GM18870 (cell line): ENCODE results near the gene FUT2.

Experiments
- ATAC-seq: cut with Tn5 transposase; IDR thresholded peaks from one replicate; pipeline ENCODE4 v1.9.1; 2021; ENCODE audit warnings: moderate library complexity; ENCODE audit not compliant: unreplicated experiment

The FUT2 gene

GRCh38 chr19:48724796-48725753 lies 29.3 kb downstream of the FUT2 start:
- ATAC-seq = no peak

- ATAC-seq = no peak
Observed at GRCh38 chr19:48726556-48726955, 30.8 kb downstream of the FUT2 start.

GRCh38 chr19:48728911-48729664 lies 33.3 kb downstream of the FUT2 start:
- no peak for ATAC-seq

GRCh38 chr19:48731452-48731851 lies 35.7 kb downstream of the FUT2 start:
- ATAC-seq = no peak

- no peak for ATAC-seq
Observed at GRCh38 chr19:48734625-48735024, 38.9 kb downstream of the FUT2 start.

- ATAC-seq = no peak
Observed at GRCh38 chr19:48735031-48735615, 39.4 kb downstream of the FUT2 start.

- ATAC-seq = no peak
Observed at GRCh38 chr19:48737360-48737998, 41.7 kb downstream of the FUT2 start.

GRCh38 chr19:48738557-48739403 lies 43.0 kb downstream of the FUT2 start:
- ATAC-seq = no peak

GRCh38 chr19:48739404-48740163 lies 43.8 kb downstream of the FUT2 start:
- no peak for ATAC-seq

GRCh38 chr19:48740164-48740972 lies 44.6 kb downstream of the FUT2 start, which contains the start of gene RASIP1:
RASIP1 (minus strand) TSS chr19:48740610; CDS start chr19:48740282, 328 bp downstream.
- no peak for ATAC-seq

GRCh38 chr19:48741129-48741999 lies 45.6 kb downstream of the FUT2 start:
- no peak for ATAC-seq

- ATAC-seq = no peak
Observed at GRCh38 chr19:48742096-48742495, 46.3 kb downstream of the FUT2 start.

GRCh38 chr19:48745208-48745995 lies 49.6 kb downstream of the FUT2 start:
- ATAC-seq = no peak

GRCh38 chr19:48746110-48746509 lies 50.3 kb downstream of the FUT2 start:
- ATAC-seq = no peak

GRCh38 chr19:48746738-48747575 lies 51.2 kb downstream of the FUT2 start, which contains the start of gene IZUMO1:
IZUMO1 (minus strand) TSS chr19:48746909; CDS start chr19:48745859, 1,050 bp downstream.
- no peak for ATAC-seq
